WERI-Rb-1 (cell line): ENCODE measurements around the gene ST3GAL3.

Experiments used
- DNase-seq: peaks from one replicate; pipeline ENCODE4 v3.0.0-alpha.2; 2020
- H3K27ac ChIP-seq: fragments of 250-450 bp; sonication (Bioruptor Pico); 2 replicates; pipeline ENCODE4 v1.5.1; 2020; ENCODE audit warnings: mild to moderate bottlenecking, moderate library complexity
- H3K27me3 ChIP-seq: fragments of 250-450 bp; sonication (Bioruptor Pico); 2 replicates; pipeline ENCODE4 v1.5.1; 2021; ENCODE audit warnings: mild to moderate bottlenecking, low read depth, moderate library complexity; ENCODE audit not compliant: insufficient read depth, severe bottlenecking
- H3K36me3 ChIP-seq: fragments of 250-450 bp; sonication (Bioruptor Pico); 2 replicates; pipeline ENCODE4 v1.5.1; 2020; ENCODE audit warnings: mild to moderate bottlenecking, moderate library complexity
- H3K4me3 ChIP-seq: 2 replicates; pipeline ENCODE4 v1.5.1; 2011; ENCODE audit warnings: low read depth, mild to moderate bottlenecking, control low read depth, low read length
- H3K9me3 ChIP-seq: fragments of 250-450 bp; sonication (Bioruptor Pico); 2 replicates; pipeline ENCODE4 v1.5.1; 2021; ENCODE audit warnings: mild to moderate bottlenecking, moderate library complexity; ENCODE audit not compliant: severe bottlenecking
- CTCF ChIP-seq: IDR thresholded peaks from 2 replicates; pipeline ENCODE4 v1.5.1; 2011; ENCODE audit warnings: low read depth, mild to moderate bottlenecking, control low read depth, inconsistent platforms, low read length

The ST3GAL3 gene

DNA sequence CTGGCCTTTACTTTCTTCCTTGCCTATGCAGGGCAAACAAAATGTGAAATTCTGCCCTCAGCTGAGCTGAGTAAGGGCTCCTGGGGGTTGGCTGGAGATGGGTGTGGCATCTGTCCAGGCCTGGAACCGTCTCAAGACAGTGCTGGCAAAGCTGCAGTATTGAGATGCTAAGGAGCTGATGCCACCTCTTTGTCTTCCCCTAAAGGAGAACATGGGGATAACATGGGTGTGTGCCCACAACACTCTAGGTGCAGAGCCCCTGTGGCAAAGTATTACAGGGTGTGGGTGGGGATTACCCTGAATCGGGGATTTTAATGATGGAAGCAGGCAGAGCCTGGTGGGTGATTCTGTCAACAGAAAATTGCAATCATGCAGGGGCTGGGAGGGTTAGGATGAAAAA, 2.5 kb upstream of the ST3GAL3 start:
- Histone ChIP-seq H3K9me3 (no peaks in the 10 kb centered on the region), H3K36me3 (peaks cover 61% of the 10 kb centered on the region), H3K27ac (no peak overlapping the region), H3K27me3 (no peaks in the 10 kb centered on the region), H3K4me3 (no peak overlapping the region)
- 0 out of 2 replicates have a peak, but pooled peaks have one; percentile 16 for TF ChIP-seq CTCF
- DNase-seq, result no peak

GRCh38 chr1:43705334-43705733, 2.0 kb upstream of the ST3GAL3 start:
- Histone ChIP-seq H3K4me3 (no peak overlapping the region), H3K27ac (no peak overlapping the region), H3K36me3 (peaks cover 56% of the 10 kb centered on the region), H3K9me3 (no peaks in the 10 kb centered on the region), H3K27me3 (no peaks in the 10 kb centered on the region)
- TF ChIP-seq CTCF, result no peak
- DNase-seq, result no peak

DNA sequence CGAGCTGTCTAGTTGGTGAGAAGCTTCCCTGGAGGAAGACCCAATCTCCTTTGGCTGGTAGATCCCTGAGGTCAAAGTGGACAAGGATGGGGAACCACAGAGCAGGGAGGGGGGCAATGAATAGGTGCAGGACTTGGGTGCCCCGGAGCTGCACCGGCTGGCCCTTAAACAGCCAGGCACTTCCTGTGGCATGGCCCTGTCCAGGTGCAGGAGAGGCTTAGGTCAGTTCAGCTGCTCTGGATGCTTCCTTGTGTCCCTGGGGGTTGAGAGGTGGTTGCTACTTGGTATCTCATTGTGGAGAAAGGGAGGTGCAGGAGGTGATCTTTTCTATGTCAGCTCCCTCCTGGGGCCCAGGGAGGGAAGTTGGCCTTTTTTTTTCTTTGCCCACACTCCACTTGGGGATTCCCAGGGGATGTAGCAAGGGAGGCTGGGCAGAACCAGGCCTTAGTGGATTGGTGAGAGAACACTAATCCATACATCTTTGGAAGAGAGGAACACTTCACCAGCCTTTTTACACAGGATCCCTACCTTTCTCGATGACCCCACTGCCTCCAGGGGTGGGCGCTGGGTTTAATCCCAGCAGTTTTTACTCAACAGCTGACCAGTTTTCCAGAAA, 1.2 kb upstream of the ST3GAL3 start:
- no peak for DNase-seq
- Histone ChIP-seq H3K4me3 (peak overlapping the region; percentile 77), H3K9me3 (no peaks in the 10 kb centered on the region), H3K36me3 (peaks cover 50% of the 10 kb centered on the region), H3K27me3 (no peaks in the 10 kb centered on the region), H3K27ac (peak overlapping the region; percentile 94; the same call in 1 of the 2 replicates)
- TF ChIP-seq CTCF, result no peak

DNA sequence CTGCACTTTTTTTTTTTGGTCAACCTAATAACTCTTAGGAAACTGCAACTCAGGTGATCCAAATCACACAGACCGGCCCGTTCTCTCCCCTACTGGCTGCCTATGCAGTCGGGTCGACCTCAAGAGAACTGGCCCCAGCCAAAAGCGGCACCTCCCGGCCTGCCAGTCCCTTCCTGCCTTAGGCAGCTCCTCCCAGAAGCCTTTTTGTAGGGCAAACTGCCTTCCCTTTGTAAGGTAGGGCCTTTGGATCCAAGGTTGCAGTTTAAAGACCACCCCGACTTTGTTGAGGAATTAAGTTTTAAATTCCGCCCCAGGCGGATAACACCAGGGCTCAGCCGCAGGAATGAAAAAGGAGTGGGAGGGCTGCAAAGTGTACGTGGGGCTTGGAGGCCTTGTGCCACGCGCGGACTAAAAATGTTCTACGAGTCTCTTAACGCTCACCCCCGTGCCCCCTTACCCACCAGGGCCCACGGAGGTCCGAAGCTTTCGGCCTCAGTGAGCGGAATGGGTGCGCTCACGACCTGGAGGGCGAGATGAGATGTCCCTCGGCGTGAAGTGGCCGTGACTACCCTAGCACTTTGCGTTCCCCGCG, 642 bp upstream of the ST3GAL3 start:
- no peaks in the 10 kb centered on the region for H3K27me3 ChIP-seq
- TF ChIP-seq CTCF, result no peak
- peak overlapping the region; percentile 77 for H3K4me3 ChIP-seq
- H3K36me3 ChIP-seq, result peaks cover 44% of the 10 kb centered on the region
- peak overlapping the region; percentile 94 for H3K27ac ChIP-seq
- peak; percentile 21 for DNase-seq
- H3K9me3 ChIP-seq, result no peaks in the 10 kb centered on the region

- TF ChIP-seq CTCF, result no peak
- no peak for DNase-seq
- peaks cover 35% of the 10 kb centered on the region for H3K36me3 ChIP-seq
- H3K27ac ChIP-seq, result peak overlapping the region; percentile 94
- H3K9me3 ChIP-seq, result no peaks in the 10 kb centered on the region
- peak overlapping the region; percentile 77 for H3K4me3 ChIP-seq
- no peaks in the 10 kb centered on the region for H3K27me3 ChIP-seq
Observed at GRCh38 chr1:43708002-43708410, 670 bp downstream of the ST3GAL3 start.
